ENCODE data around the gene FAM20C. TPM values are rescaled to one million over a fixed set of nuclear protein-coding genes. Genes with fewer than 3 reads are reported as not detected.

The FAM20C gene
- total RNA-seq, 1 experiment from 2014 or later, result 62.6 TPM

- Histone ChIP-seq H2BK120ac (ENCODE audit: low read depth, low read length, poor library complexity, severe bottlenecking) (no peak overlapping the region), H2BK15ac (ENCODE audit: low read depth, low read length) (no peak overlapping the region), H2BK12ac (ENCODE audit: insufficient read length, low read depth, low read length) (no peak overlapping the region), H3K14ac (ENCODE audit: insufficient read depth, low read length) (no peak overlapping the region), H2AK5ac (ENCODE audit: insufficient read length, low read length) (no peak overlapping the region), H4K8ac (replicated peaks; ENCODE audit: insufficient read length, low read depth, low read length) (no peak overlapping the region), H4K5ac (ENCODE audit: insufficient read length, low read depth, low read length) (no peak overlapping the region), H4K91ac (ENCODE audit: insufficient read length, low read depth, low read length) (no peak overlapping the region), H3K79me1 (ENCODE audit: insufficient read depth, low read depth, low read length, poor library complexity, severe bottlenecking) (no peaks in the 10 kb centered on the region), H3K18ac (ENCODE audit: insufficient read length, low read depth, low read length) (no peak overlapping the region), H3K4me1 (ENCODE audit: insufficient read depth, low read length) (no peaks in the 10 kb centered on the region), H3K23ac (ENCODE audit: insufficient read length, low read depth, low read length) (no peak overlapping the region), H2AFZ (ENCODE audit: low read length) (no peak overlapping the region), H2BK5ac (ENCODE audit: insufficient read length, low read length) (no peak overlapping the region), H3K9me3 (ENCODE audit: control insufficient read depth, low read depth, low read length) (peaks cover 14% of the 10 kb centered on the region), H3K4me2 (ENCODE audit: insufficient read depth, insufficient read length, low read length) (no peak overlapping the region), H3K27ac (ENCODE audit: insufficient read length, low read depth, low read length) (no peak overlapping the region), H3K56ac (ENCODE audit: insufficient read length, low read depth, low read length) (no peak overlapping the region), H4K20me1 (ENCODE audit: control insufficient read depth, insufficient read depth, insufficient read length) (no peaks in the 10 kb centered on the region), H3K23me2 (ENCODE audit: insufficient read length, low read depth, low read length, poor library complexity, severe bottlenecking) (no peaks in the 10 kb centered on the region), H3K4ac (ENCODE audit: low read depth, low read length) (no peak overlapping the region), H3K27me3 (ENCODE audit: insufficient read depth, low read length) (no peaks in the 10 kb centered on the region), H2BK20ac (ENCODE audit: low read depth, low read length, poor library complexity, severe bottlenecking) (no peak overlapping the region), H3K9ac (ENCODE audit: extremely low read depth, insufficient read length, low read length) (no peak overlapping the region), H3T11ph (ENCODE audit: low read length) (no peak overlapping the region), H3K79me2 (ENCODE audit: insufficient read depth, low read length) (no peaks in the 10 kb centered on the region)
- Mint-ChIP-seq H3K36me3 (ENCODE audit: insufficient read depth in 1 of 3, low read depth in 3 of 3) (peaks cover 6 to 24% (median 20%) of the 10 kb centered on the region in 3 experiments), H3K9me3 (peaks cover 79 to 89% of the 10 kb centered on the region in 2 experiments), H3K4me1 (no peaks in the 10 kb centered on the region), H3K4me3 (no peak overlapping the region), H3K27me3 (ENCODE audit: low read depth) (peaks cover 57% of the 10 kb centered on the region), H3K27ac (no peak overlapping the region)
- no CpG with 5 or more reads among the region's 18 CpGs for WGBS (ENCODE audit: extremely low coverage, insufficient read length, low lambda C conversion rate)
- no peak for TF ChIP-seq CTCF (conservative IDR thresholded peaks at IDR 0.05)
- DNase-seq, result no peak
These were observed 79.8 kb downstream of the FAM20C start for GRCh38 chr7:272108-272615.
